Activated CD4-positive, CD25-positive, alpha-beta regulatory T cell (primary cell): ENCODE data around the gene IP6K2.
A peak's percentile ranks its signal among the peaks of the same experiment; 100 is the strongest.

Experiments
- DNase-seq, 4 experiments: peaks; one replicate each; lab custom pipeline; 2025; lab: John Stamatoyannopoulos, UW

The IP6K2 gene

GRCh38 chr3:48688737-48689075 is 28.3 kb downstream of the IP6K2 start:
- no peak for DNase-seq

GRCh38 chr3:48688032-48688736 is 28.8 kb downstream of the IP6K2 start:
- DNase-seq: no peak

- DNase-seq: no peak
Measured at GRCh38 chr3:48687220-48687678, 29.8 kb downstream of the IP6K2 start.

GRCh38 chr3:48686538-48687219 is 30.3 kb downstream of the IP6K2 start:
- DNase-seq: no peak

- peak; percentile 79 to 88 (median 86) for DNase-seq
Measured at GRCh38 chr3:48685603-48686511, 31.2 kb downstream of the IP6K2 start, which contains the start of gene NCKIPSD. TSS of gene NCKIPSD (minus strand) at chr3:48685915. CDS start at chr3:48685807, 108 bp downstream.

- no peak for DNase-seq
Measured at GRCh38 chr3:48685293-48685602, 31.8 kb downstream of the IP6K2 start.

- no peak for DNase-seq
Measured at GRCh38 chr3:48684480-48685143, 32.4 kb downstream of the IP6K2 start.

- DNase-seq: no peak
Measured at GRCh38 chr3:48684054-48684349, 33.0 kb downstream of the IP6K2 start.

- DNase-seq: no peak
Measured at GRCh38 chr3:48682786-48683185, 34.2 kb downstream of the IP6K2 start.

GRCh38 chr3:48681974-48682610 is 34.9 kb downstream of the IP6K2 start:
- no peak for DNase-seq

- DNase-seq: no peak
Measured at GRCh38 chr3:48681541-48681880, 35.5 kb downstream of the IP6K2 start.

GRCh38 chr3:48680811-48681540 is 36.0 kb downstream of the IP6K2 start:
- no peak for DNase-seq

- DNase-seq: no peak
Measured at GRCh38 chr3:48679411-48680391, 37.3 kb downstream of the IP6K2 start.

- no peak for DNase-seq
Measured at GRCh38 chr3:48678566-48679380, 38.2 kb downstream of the IP6K2 start.

- DNase-seq: no peak
Measured at GRCh38 chr3:48678056-48678455, 39.0 kb downstream of the IP6K2 start.

GRCh38 chr3:48674505-48674904 is 42.5 kb downstream of the IP6K2 start:
- DNase-seq: no peak

- no peak for DNase-seq
Measured at GRCh38 chr3:48672522-48672921, 44.5 kb downstream of the IP6K2 start.

GRCh38 chr3:48664929-48665328 is 52.1 kb downstream of the IP6K2 start:
- no peak for DNase-seq

- DNase-seq: no peak
Measured at GRCh38 chr3:48664313-48664644, 52.7 kb downstream of the IP6K2 start.
